Measurements from ENCODE around the gene TPSAB1.
A peak's percentile ranks its signal among the peaks of the same experiment; 100 is the strongest.
"Not testable (repeated sequence)": the region's sequence is repeated elsewhere in the genome, so short reads cannot be mapped to it uniquely, and the experiment has no call there.

TPSAB1 gene

GRCh38 chr16:1240436-1240835 is at the start of gene TPSAB1:
TSS of gene TPSAB1 (plus strand) at chr16:1240705. CDS start at chr16:1240939, 234 bp downstream.
- not testable (repeated sequence) for DNase-seq

- not testable (repeated sequence) for DNase-seq
Measured at GRCh38 chr16:1190789-1191188, 49.7 kb upstream of the TPSAB1 start.

- no peak for DNase-seq
Measured at GRCh38 chr16:1192384-1193073, 48.0 kb upstream of the TPSAB1 start.

- DNase-seq = peak; percentile 97
Measured at GRCh38 chr16:1193143-1193824, 47.2 kb upstream of the TPSAB1 start.

GRCh38 chr16:1193825-1194581 is 46.5 kb upstream of the TPSAB1 start:
- DNase-seq = no peak

GRCh38 chr16:1194665-1195392 is 45.7 kb upstream of the TPSAB1 start:
- DNase-seq = no peak

GRCh38 chr16:1195393-1195666 is 45.2 kb upstream of the TPSAB1 start:
- DNase-seq = no peak

- DNase-seq = no peak
Measured at GRCh38 chr16:1196494-1196893, 44.0 kb upstream of the TPSAB1 start.

GRCh38 chr16:1197237-1197866 is 43.2 kb upstream of the TPSAB1 start:
- DNase-seq = peak; percentile 96

- no peak for DNase-seq
Measured at GRCh38 chr16:1198194-1198593, 42.3 kb upstream of the TPSAB1 start.

- DNase-seq = not testable (repeated sequence)
Measured at GRCh38 chr16:1198671-1199346, 41.7 kb upstream of the TPSAB1 start.

- no peak for DNase-seq
Measured at GRCh38 chr16:1199347-1200013, 41.0 kb upstream of the TPSAB1 start.

GRCh38 chr16:1200014-1200627 is 40.4 kb upstream of the TPSAB1 start:
- no peak for DNase-seq

- DNase-seq = no peak
Measured at GRCh38 chr16:1201444-1201843, 39.1 kb upstream of the TPSAB1 start.

GRCh38 chr16:1202274-1202673 is 38.2 kb upstream of the TPSAB1 start:
- DNase-seq = no peak

- DNase-seq = no peak
Measured at GRCh38 chr16:1204933-1205332, 35.6 kb upstream of the TPSAB1 start.

GRCh38 chr16:1206326-1206725 is 34.2 kb upstream of the TPSAB1 start:
- DNase-seq = no peak

- DNase-seq = no peak
Measured at GRCh38 chr16:1206786-1207185, 33.7 kb upstream of the TPSAB1 start.

- no peak for DNase-seq
Measured at GRCh38 chr16:1208239-1208830, 32.2 kb upstream of the TPSAB1 start.

GRCh38 chr16:1209081-1209480 is 31.4 kb upstream of the TPSAB1 start:
- DNase-seq = no peak

- no peak for DNase-seq
Measured at GRCh38 chr16:1210461-1210860, 30.0 kb upstream of the TPSAB1 start.

Data from COR-L47 (cell line).